Measurements from ENCODE around the gene SRP54. TPM values are rescaled to one million over a fixed set of nuclear protein-coding genes. Genes with fewer than 3 reads are reported as not detected.

Gene SRP54
- total and polyA plus RNA-seq, 8 donors, result 20.9 to 42.2 (median 33.9) TPM

GRCh38 chr14:35044939-35045797, 62.4 kb downstream of the SRP54 start:
- intact Hi-C loops (cut with DNase I), result no loop called here
- 9 to 13% methylated on average over 8 of the region's 8 CpGs for WGBS, 2 donors
- TF ChIP-seq CTCF (IDR thresholded peaks at IDR 0.05), result no peak
- Histone ChIP-seq H3K4me1 (peaks cover 0 to 19% (median 5%) of the 10 kb centered on the region in 3 donors), H3K9me3 (no peaks in the 10 kb centered on the region), H3K27me3 (no peaks in the 10 kb centered on the region), H3K27ac (peak overlapping the region; percentile 90 to 98 (median 96)), H3K4me3 (peak overlapping the region; percentile 62 to 91 (median 88)), H3K36me3 (no peaks in the 10 kb centered on the region)
- DNase-seq, result no peak
- no peak for ATAC-seq
- no peak for FAIRE-seq

GRCh38 chr14:35045798-35046047, 62.9 kb downstream of the SRP54 start:
- no peak for ATAC-seq
- TF ChIP-seq CTCF (IDR thresholded peaks at IDR 0.05), result no peak
- WGBS, 2 donors, result 1% methylated on average over 6 of the region's 6 CpGs

GRCh38 chr14:35046048-35046750, 63.4 kb downstream of the SRP54 start, which contains the start of gene FAM177A1:
Gene FAM177A1, plus strand, starts transcription at chr14:35046272. Its CDS starts 192 bp downstream, at chr14:35046464.
- FAIRE-seq (no peak), DNase-seq (peak; percentile 98 to 99 (median 99)), ATAC-seq (peak; percentile 96 to 99 (median 96))
- no peaks in the 10 kb centered on the region for H3K27me3 ChIP-seq
- TF ChIP-seq CTCF (IDR thresholded peaks at IDR 0.05), result no peak
- H3K27ac ChIP-seq, result peak within 1 kb of the TSS; percentile 90 to 98 (median 96)
- no peaks in the 10 kb centered on the region for H3K9me3 ChIP-seq
- H3K4me3 ChIP-seq, result peak within 1 kb of the TSS; percentile 62 to 91 (median 88)
- 0% methylated on average over 66 to 77 of the region's 77 CpGs for WGBS, 2 donors
- intact Hi-C loops (cut with DNase I), result no loop called here
- H3K4me1 ChIP-seq, result peaks cover 0 to 19% (median 5%) of the 10 kb centered on the region in 3 donors
- no peaks in the 10 kb centered on the region for H3K36me3 ChIP-seq

More at GRCh38 chr14:35045798-35046047, 62.9 kb downstream of the SRP54 start:
- intact Hi-C loops (cut with DNase I), result no loop called here
- peaks cover 0 to 19% (median 5%) of the 10 kb centered on the region in 3 donors for H3K4me1 ChIP-seq
- peak overlapping the region; percentile 62 to 91 (median 88) for H3K4me3 ChIP-seq
- H3K27ac ChIP-seq, result peak overlapping the region; percentile 90 to 98 (median 96)
- no peaks in the 10 kb centered on the region for H3K27me3 ChIP-seq
- no peaks in the 10 kb centered on the region for H3K9me3 ChIP-seq
- DNase-seq (no peak), FAIRE-seq (no peak)
- no peaks in the 10 kb centered on the region for H3K36me3 ChIP-seq

GRCh38 chr14:35046751-35047536, 64.2 kb downstream of the SRP54 start:
- no peak for TF ChIP-seq CTCF (IDR thresholded peaks at IDR 0.05)
- DNase-seq (peak in 3 of 6 donors; percentile 41 to 61 (median 59)), FAIRE-seq (no peak), ATAC-seq (peak; percentile 31 to 59 (median 51))
- WGBS, 2 donors, result 13 to 17% methylated on average over 23 of the region's 23 CpGs
- H3K27ac ChIP-seq, result peak overlapping the region; percentile 90 to 98 (median 96)
- no peaks in the 10 kb centered on the region for H3K36me3 ChIP-seq
- peak overlapping the region; percentile 62 to 91 (median 88) for H3K4me3 ChIP-seq
- intact Hi-C loops (cut with DNase I), result no loop called here
- no peaks in the 10 kb centered on the region for H3K9me3 ChIP-seq
- H3K4me1 ChIP-seq, result peaks cover 0 to 19% (median 5%) of the 10 kb centered on the region in 3 donors
- H3K27me3 ChIP-seq, result no peaks in the 10 kb centered on the region

Measured in pancreas (tissue), 10 donors.